ENCODE results near the gene LGALS7B.
"Not testable (repeated sequence)": the region's sequence is repeated elsewhere in the genome, so short reads cannot be mapped to it uniquely, and the experiment has no call there.

LGALS7B gene

GRCh38 chr19:38744874-38745273 lies 44.1 kb upstream of the LGALS7B start:
- Histone ChIP-seq H3K27ac (ENCODE audit: low read depth, low read length) (no peak overlapping the region), H3K4me3 (ENCODE audit: low read depth in 1 of 5, low read length in 5 of 5) (no peak overlapping the region), H3K9me3 (ENCODE audit: control insufficient read depth in 5 of 5, low read length in 5 of 5) (no peaks in the 10 kb centered on the region), H3K9ac (ENCODE audit: low read length in 5 of 5) (no peak overlapping the region), H3K27me3 (ENCODE audit: control insufficient read depth in 5 of 5, insufficient read depth in 4 of 5, low read length in 5 of 5) (no peaks in the 10 kb centered on the region), H3K4me1 (ENCODE audit: control insufficient read depth in 5 of 5, insufficient read depth in 5 of 5, low read length in 5 of 5) (no peaks in the 10 kb centered on the region), H3K36me3 (ENCODE audit: control insufficient read depth in 5 of 5, insufficient read depth in 5 of 5, low read length in 5 of 5) (no peaks in the 10 kb centered on the region)

GRCh38 chr19:38745316-38745715 lies 43.7 kb upstream of the LGALS7B start:
- Histone ChIP-seq H3K27me3 (ENCODE audit: control insufficient read depth in 5 of 5, insufficient read depth in 4 of 5, low read length in 5 of 5) (no peaks in the 10 kb centered on the region), H3K9ac (ENCODE audit: low read length in 5 of 5) (no peak overlapping the region), H3K27ac (ENCODE audit: low read depth, low read length) (no peak overlapping the region), H3K4me3 (ENCODE audit: low read depth in 1 of 5, low read length in 5 of 5) (no peak overlapping the region), H3K4me1 (ENCODE audit: control insufficient read depth in 5 of 5, insufficient read depth in 5 of 5, low read length in 5 of 5) (no peaks in the 10 kb centered on the region), H3K9me3 (ENCODE audit: control insufficient read depth in 5 of 5, low read length in 5 of 5) (no peaks in the 10 kb centered on the region), H3K36me3 (ENCODE audit: control insufficient read depth in 5 of 5, insufficient read depth in 5 of 5, low read length in 5 of 5) (no peaks in the 10 kb centered on the region)

- H3K4me1 ChIP-seq (ENCODE audit: control insufficient read depth in 5 of 5, insufficient read depth in 5 of 5, low read length in 5 of 5); H3K4me3 ChIP-seq (ENCODE audit: low read depth in 1 of 5, low read length in 5 of 5); H3K27ac ChIP-seq (ENCODE audit: low read depth, low read length); H3K36me3 ChIP-seq (ENCODE audit: control insufficient read depth in 5 of 5, insufficient read depth in 5 of 5, low read length in 5 of 5); H3K9ac ChIP-seq (ENCODE audit: low read length in 5 of 5); H3K27me3 ChIP-seq (ENCODE audit: control insufficient read depth in 5 of 5, insufficient read depth in 4 of 5, low read length in 5 of 5); H3K9me3 ChIP-seq (ENCODE audit: control insufficient read depth in 5 of 5, low read length in 5 of 5): not testable (repeated sequence)
Measured at GRCh38 chr19:38753783-38754182, 35.2 kb upstream of the LGALS7B start.

- not testable (repeated sequence) for H3K27me3 ChIP-seq (ENCODE audit: control insufficient read depth in 5 of 5, insufficient read depth in 4 of 5, low read length in 5 of 5); H3K27ac ChIP-seq (ENCODE audit: low read depth, low read length); H3K9me3 ChIP-seq (ENCODE audit: control insufficient read depth in 5 of 5, low read length in 5 of 5); H3K4me1 ChIP-seq (ENCODE audit: control insufficient read depth in 5 of 5, insufficient read depth in 5 of 5, low read length in 5 of 5); H3K9ac ChIP-seq (ENCODE audit: low read length in 5 of 5); H3K36me3 ChIP-seq (ENCODE audit: control insufficient read depth in 5 of 5, insufficient read depth in 5 of 5, low read length in 5 of 5); H3K4me3 ChIP-seq (ENCODE audit: low read depth in 1 of 5, low read length in 5 of 5)
Measured at GRCh38 chr19:38754196-38754595, 34.8 kb upstream of the LGALS7B start.

- H3K9ac ChIP-seq (ENCODE audit: low read length in 5 of 5): no peak overlapping the region
- no peaks in the 10 kb centered on the region for H3K27me3 ChIP-seq (ENCODE audit: control insufficient read depth in 5 of 5, insufficient read depth in 4 of 5, low read length in 5 of 5)
- no peaks in the 10 kb centered on the region for H3K9me3 ChIP-seq (ENCODE audit: control insufficient read depth in 5 of 5, low read length in 5 of 5)
- H3K4me1 ChIP-seq (ENCODE audit: control insufficient read depth in 5 of 5, insufficient read depth in 5 of 5, low read length in 5 of 5): no peaks in the 10 kb centered on the region
- no peak overlapping the region for H3K27ac ChIP-seq (ENCODE audit: low read depth, low read length)
- H3K4me3 ChIP-seq (ENCODE audit: low read depth in 1 of 5, low read length in 5 of 5): no peak overlapping the region
- no peaks in the 10 kb centered on the region for H3K36me3 ChIP-seq (ENCODE audit: control insufficient read depth in 5 of 5, insufficient read depth in 5 of 5, low read length in 5 of 5)
Measured at GRCh38 chr19:38759590-38760003, 29.4 kb upstream of the LGALS7B start.

- H3K4me1 ChIP-seq (ENCODE audit: control insufficient read depth in 5 of 5, insufficient read depth in 5 of 5, low read length in 5 of 5); H3K9me3 ChIP-seq (ENCODE audit: control insufficient read depth in 5 of 5, low read length in 5 of 5); H3K27ac ChIP-seq (ENCODE audit: low read depth, low read length); H3K9ac ChIP-seq (ENCODE audit: low read length in 5 of 5); H3K36me3 ChIP-seq (ENCODE audit: control insufficient read depth in 5 of 5, insufficient read depth in 5 of 5, low read length in 5 of 5); H3K27me3 ChIP-seq (ENCODE audit: control insufficient read depth in 5 of 5, insufficient read depth in 4 of 5, low read length in 5 of 5); H3K4me3 ChIP-seq (ENCODE audit: low read depth in 1 of 5, low read length in 5 of 5): not testable (repeated sequence)
Measured at GRCh38 chr19:38760805-38761517, 28.0 kb upstream of the LGALS7B start.

- not testable (repeated sequence) for H3K36me3 ChIP-seq (ENCODE audit: control insufficient read depth in 5 of 5, insufficient read depth in 5 of 5, low read length in 5 of 5); H3K4me3 ChIP-seq (ENCODE audit: low read depth in 1 of 5, low read length in 5 of 5); H3K9me3 ChIP-seq (ENCODE audit: control insufficient read depth in 5 of 5, low read length in 5 of 5); H3K27me3 ChIP-seq (ENCODE audit: control insufficient read depth in 5 of 5, insufficient read depth in 4 of 5, low read length in 5 of 5); H3K27ac ChIP-seq (ENCODE audit: low read depth, low read length); H3K9ac ChIP-seq (ENCODE audit: low read length in 5 of 5); H3K4me1 ChIP-seq (ENCODE audit: control insufficient read depth in 5 of 5, insufficient read depth in 5 of 5, low read length in 5 of 5)
Measured at GRCh38 chr19:38761884-38762389, 27.1 kb upstream of the LGALS7B start.

GRCh38 chr19:38763795-38764220 lies 25.2 kb upstream of the LGALS7B start:
- H3K4me3 ChIP-seq (ENCODE audit: low read depth in 1 of 5, low read length in 5 of 5): no peak overlapping the region

GRCh38 chr19:38765214-38765613 lies 23.8 kb upstream of the LGALS7B start:
- Histone ChIP-seq H3K27me3 (ENCODE audit: control insufficient read depth in 5 of 5, insufficient read depth in 4 of 5, low read length in 5 of 5) (no peaks in the 10 kb centered on the region), H3K36me3 (ENCODE audit: control insufficient read depth in 5 of 5, insufficient read depth in 5 of 5, low read length in 5 of 5) (no peaks in the 10 kb centered on the region), H3K9ac (ENCODE audit: low read length in 5 of 5) (no peak overlapping the region), H3K27ac (ENCODE audit: low read depth, low read length) (no peak overlapping the region), H3K9me3 (ENCODE audit: control insufficient read depth in 5 of 5, low read length in 5 of 5) (no peaks in the 10 kb centered on the region), H3K4me1 (ENCODE audit: control insufficient read depth in 5 of 5, insufficient read depth in 5 of 5, low read length in 5 of 5) (peaks cover 0 to 11% (median 8%) of the 10 kb centered on the region in 5 donors), H3K4me3 (ENCODE audit: low read depth in 1 of 5, low read length in 5 of 5) (no peak overlapping the region)

More at GRCh38 chr19:38763795-38764220, 25.2 kb upstream of the LGALS7B start:
- Histone ChIP-seq H3K27ac (ENCODE audit: low read depth, low read length) (no peak overlapping the region), H3K4me1 (ENCODE audit: control insufficient read depth in 5 of 5, insufficient read depth in 5 of 5, low read length in 5 of 5) (no peaks in the 10 kb centered on the region), H3K9me3 (ENCODE audit: control insufficient read depth in 5 of 5, low read length in 5 of 5) (no peaks in the 10 kb centered on the region), H3K9ac (ENCODE audit: low read length in 5 of 5) (no peak overlapping the region), H3K27me3 (ENCODE audit: control insufficient read depth in 5 of 5, insufficient read depth in 4 of 5, low read length in 5 of 5) (no peaks in the 10 kb centered on the region), H3K36me3 (ENCODE audit: control insufficient read depth in 5 of 5, insufficient read depth in 5 of 5, low read length in 5 of 5) (no peaks in the 10 kb centered on the region)

- Histone ChIP-seq H3K4me1 (ENCODE audit: control insufficient read depth in 5 of 5, insufficient read depth in 5 of 5, low read length in 5 of 5) (peaks cover 0 to 12% (median 8%) of the 10 kb centered on the region in 5 donors), H3K27ac (ENCODE audit: low read depth, low read length) (no peak overlapping the region), H3K27me3 (ENCODE audit: control insufficient read depth in 5 of 5, insufficient read depth in 4 of 5, low read length in 5 of 5) (no peaks in the 10 kb centered on the region), H3K9me3 (ENCODE audit: control insufficient read depth in 5 of 5, low read length in 5 of 5) (no peaks in the 10 kb centered on the region), H3K36me3 (ENCODE audit: control insufficient read depth in 5 of 5, insufficient read depth in 5 of 5, low read length in 5 of 5) (no peaks in the 10 kb centered on the region), H3K4me3 (ENCODE audit: low read depth in 1 of 5, low read length in 5 of 5) (no peak overlapping the region), H3K9ac (ENCODE audit: low read length in 5 of 5) (no peak overlapping the region)
Measured at GRCh38 chr19:38766276-38767047, 22.5 kb upstream of the LGALS7B start.
